ENCODE results near the gene CHD5. TPM values are rescaled to one million over a fixed set of nuclear protein-coding genes. Genes with fewer than 3 reads are reported as not detected.

The CHD5 gene
- polyA plus RNA-seq, 6 donors from 2014 or later, result not detected

DNA sequence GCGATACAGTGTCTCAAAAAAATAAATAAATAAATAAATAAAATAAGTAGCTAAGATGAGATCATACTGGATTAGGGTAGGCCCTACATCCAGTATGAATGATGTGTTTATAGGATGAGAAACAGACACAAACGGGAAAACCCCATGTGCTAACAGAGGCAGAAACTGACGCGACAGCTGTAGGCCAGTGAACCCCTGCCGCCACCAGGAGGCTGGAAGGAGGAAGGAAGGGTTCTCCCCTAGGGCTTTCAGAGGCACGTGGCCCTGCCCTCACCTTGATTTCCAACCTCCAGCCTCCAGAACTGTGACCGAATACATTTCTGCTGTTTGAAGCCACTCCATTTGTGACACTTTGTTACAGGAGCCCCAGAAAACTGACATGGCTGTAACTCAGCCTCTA lies 38.5 kb downstream of the CHD5 start:
- H3K4me1 Mint-ChIP-seq, result no peaks in the 10 kb centered on the region
- no peak overlapping the region for H3K4me3 Mint-ChIP-seq
- DNase-seq (no peak), ATAC-seq (ENCODE audit: low read depth in 2 of 2) (peak; percentile 68 to 72)
- peaks cover 0 to 1% (median 0%) of the 10 kb centered on the region in 7 donors for H3K9me3 Mint-ChIP-seq
- peaks cover 13 to 16% (median 14%) of the 10 kb centered on the region in 3 donors for H3K27me3 Mint-ChIP-seq
- H3K27ac Mint-ChIP-seq, result no peak overlapping the region
- no peaks in the 10 kb centered on the region for H3K36me3 Mint-ChIP-seq

DNA sequence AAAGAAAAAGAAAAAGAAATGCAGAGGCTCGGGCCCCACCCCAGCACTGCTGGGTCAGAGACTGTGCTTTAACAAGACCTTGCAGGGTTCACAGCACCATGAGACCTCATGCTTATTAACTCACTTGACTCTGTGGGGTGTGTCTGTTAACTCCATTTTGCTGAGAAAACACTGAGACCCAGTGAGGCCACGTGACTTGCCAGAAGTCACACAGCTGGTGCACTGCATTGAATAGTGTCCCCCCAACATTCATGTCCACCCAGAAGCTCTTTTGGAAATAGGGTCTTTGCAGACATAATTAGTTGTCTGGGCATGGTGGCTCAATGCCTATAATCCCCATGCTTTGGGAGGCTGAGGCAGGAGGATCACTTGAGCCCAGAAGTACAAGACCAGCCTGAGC lies 39.7 kb downstream of the CHD5 start:
- no peak for ATAC-seq (ENCODE audit: low read depth in 2 of 2)
- DNase-seq, result no peak
- Mint-ChIP-seq H3K9me3 (peaks cover 0 to 1% (median 0%) of the 10 kb centered on the region in 7 donors), H3K4me3 (no peak overlapping the region), H3K36me3 (no peaks in the 10 kb centered on the region), H3K27me3 (peaks cover 6 to 10% (median 8%) of the 10 kb centered on the region in 3 donors), H3K4me1 (no peaks in the 10 kb centered on the region), H3K27ac (no peak overlapping the region)

DNA sequence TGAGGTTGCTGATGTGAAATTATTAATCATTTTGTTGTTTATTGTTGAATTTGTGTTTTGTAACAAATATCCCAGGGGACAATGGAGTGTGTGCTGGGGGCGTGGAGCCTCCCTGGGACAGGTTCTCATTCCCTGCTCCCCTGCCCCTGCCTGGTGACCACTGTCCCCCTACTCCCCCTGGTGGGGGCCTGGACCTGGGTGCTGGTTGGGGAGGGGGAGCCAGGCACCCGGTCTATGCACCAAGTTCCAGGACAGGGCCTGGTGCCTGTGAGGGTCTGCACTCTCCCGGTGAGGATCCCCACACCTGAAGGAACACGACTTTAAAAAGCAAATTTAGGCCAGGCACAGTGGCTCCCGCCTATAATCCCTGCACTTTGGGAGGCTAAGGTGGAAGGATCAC lies 42.4 kb downstream of the CHD5 start:
- no peak overlapping the region for H3K4me3 Mint-ChIP-seq
- DNase-seq, result no peak
- no peaks in the 10 kb centered on the region for H3K4me1 Mint-ChIP-seq
- H3K9me3 Mint-ChIP-seq, result peaks cover 0 to 5% (median 1%) of the 10 kb centered on the region in 7 donors
- no peak for ATAC-seq (ENCODE audit: low read depth in 2 of 2)
- H3K36me3 Mint-ChIP-seq, result peaks cover 0 to 2% of the 10 kb centered on the region in 2 donors
- no peak overlapping the region for H3K27ac Mint-ChIP-seq
- H3K27me3 Mint-ChIP-seq, result peaks cover 10 to 13% (median 12%) of the 10 kb centered on the region in 3 donors

DNA sequence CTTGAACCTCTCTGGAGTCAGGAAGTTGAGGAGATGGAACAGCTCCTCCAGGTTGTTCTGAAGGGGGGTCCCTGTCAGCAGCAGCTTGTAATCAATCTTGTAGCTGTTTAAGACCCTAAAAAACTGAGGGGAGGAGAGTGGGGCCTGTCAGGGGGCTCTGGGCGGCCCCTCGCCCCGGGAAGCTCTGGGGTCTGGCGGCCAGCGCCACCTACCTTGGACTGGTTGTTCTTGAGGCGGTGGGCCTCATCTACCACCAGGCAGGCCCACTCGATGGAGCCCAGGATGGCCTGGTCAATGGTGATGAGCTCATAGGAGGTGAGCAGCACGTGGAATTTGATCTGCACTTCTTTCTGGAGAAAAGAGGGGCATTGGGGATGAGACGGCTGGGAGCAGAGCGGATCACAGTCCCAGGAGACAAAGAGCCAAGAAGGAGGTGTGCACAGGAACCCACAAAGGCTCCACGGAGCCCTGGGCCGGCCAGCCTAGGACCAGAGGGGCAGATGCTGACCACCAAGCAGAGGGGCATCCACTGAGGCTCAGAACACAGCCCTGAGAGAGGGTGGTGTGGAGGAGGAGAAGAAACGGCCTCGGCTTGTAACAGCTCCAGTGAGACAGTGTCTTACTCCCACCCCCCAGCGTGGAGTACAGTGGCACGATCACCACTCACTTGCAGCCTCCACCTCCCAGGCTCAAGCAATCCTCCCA lies 43.5 kb downstream of the CHD5 start:
- no peak overlapping the region for H3K27ac Mint-ChIP-seq
- DNase-seq (no peak), ATAC-seq (ENCODE audit: low read depth in 2 of 2) (no peak)
- H3K36me3 Mint-ChIP-seq, result peaks cover 0 to 13% of the 10 kb centered on the region in 2 donors
- H3K4me1 Mint-ChIP-seq, result no peaks in the 10 kb centered on the region
- peaks cover 4 to 13% (median 11%) of the 10 kb centered on the region in 7 donors for H3K9me3 Mint-ChIP-seq
- no peak overlapping the region for H3K4me3 Mint-ChIP-seq
- H3K27me3 Mint-ChIP-seq, result peaks cover 15 to 21% (median 18%) of the 10 kb centered on the region in 3 donors

DNA sequence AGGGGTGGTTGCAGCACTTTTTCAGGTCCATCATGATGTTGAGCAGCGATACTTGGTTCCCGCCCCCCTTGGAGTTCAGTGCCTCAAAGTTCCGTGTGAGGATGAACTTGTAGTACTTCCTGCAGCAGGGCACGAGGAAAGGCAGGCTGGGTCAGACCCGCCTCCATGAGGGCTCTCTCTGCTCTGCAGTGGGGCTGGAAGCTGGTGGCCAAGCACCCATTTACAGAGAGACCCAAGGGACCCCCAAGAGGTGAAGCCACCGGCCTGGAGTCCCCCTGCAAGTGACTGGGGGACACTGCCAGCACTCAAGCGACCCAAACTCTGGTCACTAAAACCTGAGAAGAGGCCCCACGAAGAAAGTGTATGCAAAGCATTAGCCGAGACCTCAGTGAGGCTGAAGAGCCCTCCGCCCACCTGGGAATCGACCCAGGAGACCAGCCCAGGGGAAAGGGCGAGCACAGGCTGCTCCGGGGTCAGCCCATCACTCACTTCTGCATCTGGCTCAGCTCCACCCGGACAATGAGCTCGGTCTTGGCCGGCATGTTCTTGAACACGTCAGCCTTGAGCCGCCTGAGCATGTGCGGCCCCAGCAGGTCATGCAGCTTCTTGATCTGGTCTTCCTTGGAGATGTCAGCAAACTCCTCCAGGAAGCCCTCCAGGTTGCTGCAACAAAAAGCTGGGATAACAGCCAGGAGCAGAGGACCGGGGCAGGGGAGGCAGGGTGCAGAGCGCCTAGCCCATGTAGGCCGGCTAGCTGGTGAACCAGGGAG lies 45.2 kb downstream of the CHD5 start:
- peaks cover 4 to 13% (median 11%) of the 10 kb centered on the region in 7 donors for H3K9me3 Mint-ChIP-seq

DNA sequence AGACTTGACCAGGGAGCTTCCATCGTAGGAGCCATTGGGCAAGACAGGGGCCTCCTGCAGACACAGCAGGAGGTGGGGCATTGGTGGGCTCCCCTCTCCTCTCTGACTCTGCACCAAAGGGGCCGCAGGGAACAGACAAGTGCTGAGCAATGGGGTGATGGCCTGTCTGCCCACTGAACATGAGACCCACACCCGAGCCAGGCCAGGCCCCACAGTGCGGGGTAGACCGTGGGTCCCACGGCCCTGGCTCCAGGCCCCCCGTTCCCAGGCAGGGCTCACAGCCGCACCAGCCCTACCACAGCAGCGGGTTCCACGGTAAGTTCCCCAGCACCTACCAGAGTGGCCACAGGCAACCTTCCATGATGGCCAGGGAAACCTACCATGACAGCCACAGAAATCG lies 45.9 kb downstream of the CHD5 start:
- peaks cover 0 to 14% of the 10 kb centered on the region in 2 donors for H3K36me3 Mint-ChIP-seq
- no peak overlapping the region for H3K4me3 Mint-ChIP-seq
- H3K27ac Mint-ChIP-seq, result no peak overlapping the region
- DNase-seq (no peak), ATAC-seq (ENCODE audit: low read depth in 2 of 2) (no peak)
- H3K27me3 Mint-ChIP-seq, result peaks cover 15 to 21% (median 18%) of the 10 kb centered on the region in 3 donors
- H3K9me3 Mint-ChIP-seq, result peaks cover 4 to 13% (median 11%) of the 10 kb centered on the region in 7 donors
- no peaks in the 10 kb centered on the region for H3K4me1 Mint-ChIP-seq

More for the DNA sequence above, 45.2 kb downstream of the CHD5 start:
- no peak for ATAC-seq (ENCODE audit: low read depth in 2 of 2)
- peaks cover 0 to 14% of the 10 kb centered on the region in 2 donors for H3K36me3 Mint-ChIP-seq
- DNase-seq, result no peak
- no peak overlapping the region for H3K4me3 Mint-ChIP-seq
- peaks cover 15 to 21% (median 18%) of the 10 kb centered on the region in 3 donors for H3K27me3 Mint-ChIP-seq
- no peaks in the 10 kb centered on the region for H3K4me1 Mint-ChIP-seq
- H3K27ac Mint-ChIP-seq, result no peak overlapping the region

DNA sequence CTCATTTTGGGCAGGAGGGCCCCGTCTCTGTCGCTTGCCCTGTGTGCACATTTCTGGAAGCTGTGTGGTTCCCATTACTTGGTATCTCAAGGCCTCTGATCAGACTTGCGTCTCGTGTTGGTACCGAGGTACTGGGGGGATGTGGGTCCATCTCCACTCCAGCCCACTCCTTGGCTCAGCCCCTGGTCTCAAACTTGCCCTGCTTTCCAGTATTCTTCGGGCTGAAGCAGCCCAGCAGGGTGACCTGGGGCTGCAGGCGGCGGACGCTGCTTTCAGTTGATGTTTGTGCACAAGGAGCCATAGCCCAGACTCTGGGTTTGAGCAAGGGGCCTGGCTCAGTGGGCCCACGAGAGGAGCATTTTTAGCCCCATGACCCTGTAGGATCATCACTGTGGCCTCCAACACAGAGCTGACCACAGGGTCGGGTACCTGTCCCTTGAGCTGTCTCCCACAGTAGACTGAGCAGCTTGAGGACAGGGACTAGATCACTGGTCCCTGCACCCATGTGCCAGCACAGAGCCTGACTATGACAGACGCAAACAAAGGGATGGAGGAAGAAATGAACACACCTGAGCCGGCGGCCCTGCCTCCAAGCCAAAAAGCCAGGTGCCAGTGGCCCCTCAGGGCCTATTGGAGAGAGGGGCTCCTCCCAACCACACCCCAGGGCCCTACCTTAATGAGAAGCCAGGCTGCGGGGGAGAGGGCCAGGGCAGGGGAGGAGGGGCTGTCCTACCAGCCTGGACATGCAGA lies 46.8 kb downstream of the CHD5 start:
- H3K27me3 Mint-ChIP-seq, result peaks cover 10 to 25% (median 21%) of the 10 kb centered on the region in 3 donors
- peaks cover 0 to 14% of the 10 kb centered on the region in 2 donors for H3K36me3 Mint-ChIP-seq

DNA sequence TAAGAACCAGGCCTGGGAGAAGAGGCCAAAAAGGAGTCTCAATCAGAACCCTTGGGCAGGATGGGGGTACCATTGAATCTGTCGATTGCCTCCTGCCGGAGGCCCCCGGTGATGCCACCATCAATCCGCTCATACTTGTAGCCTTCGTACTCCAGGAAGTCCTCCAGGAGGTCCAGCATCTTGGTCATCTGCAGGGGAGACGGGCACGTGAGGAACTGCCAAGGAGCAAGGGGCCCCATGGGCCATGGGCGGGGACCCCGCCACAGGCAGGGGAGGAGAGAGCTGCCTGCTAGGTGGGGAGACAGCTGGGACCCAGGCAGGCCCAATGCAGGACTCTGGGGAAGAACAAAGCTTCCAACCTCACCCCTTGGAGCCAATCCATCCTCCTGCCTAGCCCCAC lies 48.6 kb downstream of the CHD5 start:
- Mint-ChIP-seq H3K4me3 (no peak overlapping the region), H3K27ac (no peak overlapping the region), H3K36me3 (peaks cover 0 to 14% of the 10 kb centered on the region in 2 donors), H3K9me3 (peaks cover 4 to 13% (median 12%) of the 10 kb centered on the region in 7 donors), H3K27me3 (peaks cover 5 to 27% (median 19%) of the 10 kb centered on the region in 3 donors), H3K4me1 (peaks cover 4 to 13% (median 12%) of the 10 kb centered on the region in 3 donors)
- ATAC-seq (ENCODE audit: low read depth in 2 of 2), result no peak
- no peak for DNase-seq

More for the DNA sequence above, 46.8 kb downstream of the CHD5 start:
- ATAC-seq (ENCODE audit: low read depth in 2 of 2) (no peak), DNase-seq (no peak)
- peaks cover 4 to 13% (median 11%) of the 10 kb centered on the region in 7 donors for H3K9me3 Mint-ChIP-seq
- H3K4me1 Mint-ChIP-seq, result peaks cover 0 to 6% (median 0%) of the 10 kb centered on the region in 3 donors
- no peak overlapping the region for H3K27ac Mint-ChIP-seq
- no peak overlapping the region for H3K4me3 Mint-ChIP-seq

DNA sequence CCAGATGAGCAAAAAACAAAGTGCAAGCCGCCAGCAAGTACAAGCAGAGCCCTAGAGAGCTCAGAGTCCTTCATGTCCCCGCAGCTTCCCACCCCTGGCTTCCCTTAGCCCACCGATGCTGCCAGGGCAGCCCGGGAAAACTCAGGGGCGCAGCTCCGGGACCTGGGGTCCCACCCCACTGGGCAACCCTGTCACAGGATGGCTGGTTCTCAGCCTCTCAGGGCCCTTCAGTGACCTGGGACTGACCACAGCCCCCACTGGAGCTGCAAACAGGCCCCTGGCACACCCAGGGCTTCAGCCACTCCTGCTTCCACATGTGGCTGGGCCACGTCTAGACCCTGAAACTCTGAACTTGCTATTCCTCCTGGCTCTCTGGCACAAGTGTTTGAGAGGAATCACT lies 49.5 kb downstream of the CHD5 start:
- DNase-seq, result no peak
- Mint-ChIP-seq H3K27ac (peak overlapping the region in 1 of 6 donors; percentile 92), H3K9me3 (peaks cover 4 to 13% (median 12%) of the 10 kb centered on the region in 7 donors), H3K36me3 (peaks cover 0 to 14% of the 10 kb centered on the region in 2 donors), H3K4me3 (no peak overlapping the region), H3K27me3 (peaks cover 5 to 35% (median 27%) of the 10 kb centered on the region in 3 donors), H3K4me1 (peaks cover 5 to 14% (median 14%) of the 10 kb centered on the region in 3 donors)
- ATAC-seq (ENCODE audit: low read depth in 2 of 2), result no peak

DNA sequence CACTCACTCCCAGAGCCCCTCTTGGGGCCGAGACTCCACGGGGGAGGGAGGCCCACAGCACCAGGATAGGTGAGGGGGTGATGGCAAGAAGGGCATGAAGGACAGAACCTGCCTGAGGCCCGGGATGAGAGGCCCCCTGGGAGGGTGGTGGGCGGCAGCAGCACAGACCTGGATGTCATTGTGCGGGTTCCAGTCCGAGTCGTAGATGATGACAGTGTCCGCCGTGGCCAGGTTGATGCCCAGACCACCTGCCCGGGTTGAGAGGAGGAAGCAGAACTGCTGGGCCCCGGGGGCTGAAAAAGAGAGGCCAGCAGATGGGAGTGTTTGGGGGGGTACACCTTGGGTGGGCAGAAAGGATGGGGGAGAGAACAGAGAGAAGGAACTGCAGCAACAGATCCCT lies 50.1 kb downstream of the CHD5 start:
- H3K27ac Mint-ChIP-seq, result no peak overlapping the region
- H3K4me3 Mint-ChIP-seq, result peak overlapping the region in 1 of 8 donors; percentile 20
- H3K36me3 Mint-ChIP-seq, result peaks cover 0 to 14% of the 10 kb centered on the region in 2 donors
- H3K27me3 Mint-ChIP-seq, result peaks cover 5 to 39% (median 32%) of the 10 kb centered on the region in 3 donors
- ATAC-seq (ENCODE audit: low read depth in 2 of 2) (no peak), DNase-seq (no peak)
- H3K9me3 Mint-ChIP-seq, result peaks cover 4 to 13% (median 12%) of the 10 kb centered on the region in 7 donors
- peaks cover 5 to 14% (median 14%) of the 10 kb centered on the region in 3 donors for H3K4me1 Mint-ChIP-seq

DNA sequence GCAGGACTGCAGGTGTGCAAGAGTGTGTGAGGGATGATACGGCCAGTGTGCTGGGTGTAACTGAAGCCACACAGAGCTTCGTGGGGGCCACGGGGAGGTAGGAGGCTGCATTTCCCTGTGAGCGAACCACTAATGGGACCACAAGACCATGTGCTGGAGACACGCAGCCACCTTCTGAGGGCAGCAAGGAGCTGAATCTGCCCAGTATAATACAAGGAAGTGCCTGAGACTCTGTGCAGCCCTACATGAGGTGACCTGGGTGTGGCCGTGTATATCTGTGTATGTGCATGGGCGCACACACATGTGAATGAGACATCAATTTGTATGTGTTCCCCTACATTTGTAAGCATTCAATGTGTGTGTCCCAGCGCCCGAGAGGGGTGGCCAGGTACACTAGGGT lies 50.8 kb downstream of the CHD5 start:
- Mint-ChIP-seq H3K36me3 (peaks cover 0 to 14% of the 10 kb centered on the region in 2 donors), H3K27ac (no peak overlapping the region), H3K4me1 (peaks cover 5 to 14% (median 14%) of the 10 kb centered on the region in 3 donors), H3K27me3 (peaks cover 5 to 43% (median 34%) of the 10 kb centered on the region in 3 donors), H3K9me3 (peaks cover 4 to 13% (median 12%) of the 10 kb centered on the region in 7 donors), H3K4me3 (peak overlapping the region in 1 of 8 donors; percentile 24)
- DNase-seq, result no peak
- ATAC-seq (ENCODE audit: low read depth in 2 of 2), result no peak

DNA sequence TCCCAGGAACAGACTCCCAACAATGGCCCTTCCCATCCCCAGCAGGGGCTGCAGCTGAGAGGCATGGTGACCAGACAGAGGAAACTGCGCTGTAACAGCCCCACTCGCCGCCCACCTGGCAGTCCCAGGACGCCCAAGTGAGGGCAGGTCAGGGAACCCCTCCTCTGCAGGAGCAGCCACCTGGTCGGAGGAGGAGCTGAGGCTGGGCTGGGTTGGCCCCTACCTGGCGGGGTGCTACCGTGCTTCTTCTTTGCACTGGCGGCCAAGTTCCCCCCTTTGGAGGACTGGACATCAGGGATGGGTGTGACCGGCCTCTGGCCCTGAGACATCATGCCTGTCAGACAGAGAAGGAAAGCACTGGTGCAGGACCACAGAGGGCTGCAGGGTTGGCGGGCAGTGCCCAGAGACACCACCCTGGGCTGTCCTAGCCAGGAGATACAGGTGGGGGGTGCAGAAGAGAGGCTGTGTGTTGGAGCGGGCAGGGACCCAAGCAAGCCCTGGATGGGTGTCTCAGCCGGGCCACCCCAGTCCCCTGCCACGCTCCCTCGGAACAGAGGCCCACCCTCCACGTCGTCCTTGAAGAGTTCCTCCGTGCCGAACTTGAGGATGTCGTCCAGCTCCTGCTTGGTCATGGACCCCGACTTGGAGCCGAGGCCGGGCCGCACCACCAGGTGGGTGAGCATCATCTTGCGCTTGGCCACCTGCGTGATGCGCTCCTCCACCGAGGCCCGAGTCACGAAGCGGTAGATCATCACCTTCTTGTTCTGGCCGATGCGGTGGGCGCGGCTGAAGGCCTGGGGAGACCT lies 51.6 kb downstream of the CHD5 start:
- no peak for ATAC-seq (ENCODE audit: low read depth in 2 of 2)
- Mint-ChIP-seq H3K27me3 (peaks cover 5 to 40% (median 34%) of the 10 kb centered on the region in 3 donors), H3K9me3 (peaks cover 4 to 13% (median 12%) of the 10 kb centered on the region in 7 donors), H3K27ac (peak overlapping the region in 1 of 6 donors; percentile 59), H3K4me3 (no peak overlapping the region), H3K36me3 (peaks cover 0 to 14% of the 10 kb centered on the region in 2 donors), H3K4me1 (peaks cover 5 to 14% (median 14%) of the 10 kb centered on the region in 3 donors)
- no peak for DNase-seq

Data from naive B cell (primary cell).